Measurements from ENCODE around the gene HK3. TPM values are rescaled to one million over a fixed set of nuclear protein-coding genes. Genes with fewer than 3 reads are reported as not detected.

HK3 gene
- total and polyA plus RNA-seq, 2 of the 8 experiments (the other 6 are each of a cell fraction or from before 2014, with no cell fraction given), result not detected

DNA sequence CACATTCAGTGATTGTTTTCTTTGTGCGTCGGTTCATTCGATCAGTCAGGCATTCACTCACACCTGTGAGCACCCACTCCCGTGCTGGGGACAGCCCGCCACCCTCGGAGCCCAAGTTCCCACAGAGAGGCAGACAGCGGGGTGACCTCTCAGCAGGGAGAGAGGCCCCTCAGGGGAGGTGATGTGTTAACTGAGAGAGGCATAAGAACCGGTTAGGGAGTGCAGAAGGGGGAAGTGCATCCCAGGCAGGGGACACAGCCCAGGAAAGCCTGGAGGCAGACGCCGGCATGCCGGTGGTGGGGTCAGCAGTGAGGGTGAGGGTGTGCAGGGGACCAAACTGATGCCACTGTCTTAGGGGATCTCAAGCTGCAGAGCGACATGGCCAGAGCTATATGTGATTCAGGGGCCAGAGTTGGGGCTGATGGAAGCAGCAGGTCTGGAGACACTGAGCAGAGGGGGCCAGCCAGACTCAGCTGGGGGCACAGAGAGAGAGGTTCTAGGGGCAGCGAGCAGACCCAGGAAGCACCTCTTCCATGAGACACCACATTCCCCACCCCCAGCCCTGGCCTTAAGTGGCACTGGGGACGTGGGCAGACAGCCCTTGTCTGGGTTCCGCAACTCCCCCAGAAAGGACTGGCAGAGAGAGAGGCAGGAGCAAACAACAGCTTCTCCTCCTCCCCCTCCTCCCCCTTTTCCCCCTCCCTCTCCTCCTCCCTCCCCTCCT, 35.9 kb downstream of the HK3 start:
- POLR2A ChIA-PET (ENCODE audit: partially characterized antibody), result interaction anchor here (0.6 to 2.0 kb wide), 7 partner anchors 11 to 193 kb away, joined by 3 to 5 read pairs (median 4); partner anchors contain the start of gene UIMC1
- Histone ChIP-seq H2BK12ac (ENCODE audit: low read depth, low read length) (peak overlapping the region; percentile 96; the same call in 1 of the 2 replicates), H4K8ac (ENCODE audit: extremely low read depth, insufficient read depth, low read length) (peak overlapping the region; percentile 7; the same call in 1 of the 2 replicates), H2AK5ac (ENCODE audit: low read depth, low read length) (peak overlapping the region; percentile 65; the same call in 1 of the 2 replicates), H3K36me3 (ENCODE audit: control insufficient read depth in 2 of 4, insufficient read depth in 4 of 4, low read length in 3 of 4) (no peaks in the 10 kb centered on the region), H3K4me2 (ENCODE audit: insufficient read depth in 1 of 2, low read depth in 2 of 2, low read length in 2 of 2) (peak overlapping the region; percentile 40 to 47; a peak in 3 of 4 replicates), H3K27me3 (replicated peaks in 1 of 4; ENCODE audit: control insufficient read depth in 3 of 4, extremely low read depth in 1 of 4, insufficient read depth in 3 of 4, low read length in 3 of 4) (no peaks in the 10 kb centered on the region), H2AFZ (ENCODE audit: low read length) (peak overlapping the region; percentile 53; the same call in 1 of the 2 replicates), H3K9me3 (ENCODE audit: insufficient read depth in 2 of 2, low read depth in 1 of 2, low read length in 1 of 2) (no peaks in the 10 kb centered on the region), H3K9ac (replicated peaks in 1 of 4; ENCODE audit: extremely low read depth in 1 of 4, low read depth in 3 of 4, low read length in 3 of 4) (no peak overlapping the region; a peak in 2 of 7 replicates), H3K79me2 (ENCODE audit: control insufficient read depth in 1 of 2, insufficient read depth in 2 of 2, low read length in 2 of 2) (no peaks in the 10 kb centered on the region), H2BK5ac (ENCODE audit: low read depth, low read length) (peak overlapping the region; percentile 93; the same call in 1 of the 2 replicates), H3K18ac (ENCODE audit: extremely low read depth, low read length) (peak overlapping the region; percentile 93), H3K79me1 (ENCODE audit: low read depth, low read length) (no peaks in the 10 kb centered on the region), H2BK15ac (ENCODE audit: low read length) (peak overlapping the region; percentile 72), H4K20me1 (replicated peaks in 1 of 2; ENCODE audit: control insufficient read depth in 1 of 2, insufficient read depth in 2 of 2, low read length in 2 of 2) (no peaks in the 10 kb centered on the region), H3K4me3 (ENCODE audit: extremely low read depth in 1 of 4, insufficient read depth in 2 of 4, low read depth in 3 of 4, low read length in 4 of 4) (peak overlapping the region in 3 of 4 experiments; percentile 1 to 21 (median 20); a peak in 3 of 8 replicates), H3K4me1 (replicated peaks in 1 of 4; ENCODE audit: control insufficient read depth in 3 of 4, insufficient read depth in 4 of 4, low read length in 3 of 4) (peaks cover 6 to 40% (median 26%) of the 10 kb centered on the region in 4 experiments), H4K5ac (ENCODE audit: insufficient read length, low read depth, low read length) (peak overlapping the region; percentile 5), H3K14ac (ENCODE audit: insufficient read length) (no peak overlapping the region), H3K27ac (ENCODE audit: low read depth, low read length) (no peak overlapping the region), H3K56ac (replicated peaks; ENCODE audit: insufficient read length, low read depth, low read length) (no peak overlapping the region), H4K91ac (replicated peaks; ENCODE audit: insufficient read length, low read length) (peak overlapping the region; percentile 12), H3K4ac (replicated peaks; ENCODE audit: insufficient read length, low read depth, low read length) (peak overlapping the region; percentile 57), H2BK20ac (ENCODE audit: low read length) (peak overlapping the region; percentile 80), H3K23me2 (ENCODE audit: low read depth, low read length) (no peaks in the 10 kb centered on the region), H3K23ac (ENCODE audit: insufficient read length) (no peak overlapping the region), H2BK120ac (replicated peaks; ENCODE audit: low read depth, low read length) (peak overlapping the region; percentile 52)
- 52% methylated on average over 15 of the region's 15 CpGs; no CpG with 5 or more reads in 1 of the 2 experiments for WGBS, 2 experiments (ENCODE audit: extremely low coverage in 1 of 2, insufficient coverage in 1 of 2, insufficient read length in 1 of 2, insufficient replicate concordance in 2 of 2, low coverage in 1 of 2, low lambda C conversion rate in 2 of 2, missing lambda C conversion rate in 1 of 2)
- CTCF ChIA-PET (ENCODE audit: partially characterized antibody), result interaction anchor here (0.6 to 6.5 kb wide), 9 partner anchors 10 to 204 kb away, joined by 3 to 39 read pairs (median 4); no protein-coding TSS in a partner anchor
- no peak for DNase-seq (ENCODE audit: low read depth in 1 of 2, low spot score in 2 of 2)
- FAIRE-seq, result no peak
- no peak for TF ChIP-seq CTBP2 (IDR thresholded peaks at IDR 0.05; ENCODE audit: borderline replicate concordance, insufficient read depth, insufficient read length, low read length)
- no peak for TF ChIP-seq SRF (IDR thresholded peaks at IDR 0.05; ENCODE audit: low read depth, low read length)
- 0 out of 2 replicates have a peak, but pooled peaks have one; percentile 17 for TF ChIP-seq EGR1 (IDR thresholded peaks at IDR 0.05; ENCODE audit: borderline replicate concordance, low read depth, low read length)
- no peak for TF ChIP-seq SIX5 (IDR thresholded peaks at IDR 0.05; ENCODE audit: low read depth, low read length)

Measured in H1 (cell line).